PC-3 (cell line): ENCODE results near the gene CABP7. TPM values are rescaled to one million over a fixed set of nuclear protein-coding genes. Genes with fewer than 3 reads are reported as not detected.

Experiments
- ATAC-seq: fragments of 200-7000 bp; cut with Tn5 transposase; 2 replicates; pipeline ENCODE4 v1.9.1; 2020; ENCODE audit warnings: mild to moderate bottlenecking, moderate library complexity
- BruUV-seq: library from RNA; stranded (reverse); fragments of 400-500 nt; replicated peaks from 2 replicates; lab custom pipeline; 2021; lab: Mats Ljungman, UMichigan
- CTCF ChIA-PET: fragments of 300-600 bp; sonication (Branson Sonifier 250); formaldehyde crosslinking; loops from one replicate; lab custom pipeline; 2022; ENCODE audit warnings: antibody characterized with exemption; lab: Charles Lee
- POLR2A ChIA-PET: fragments of 300-600 bp; sonication (Branson Sonifier 250); formaldehyde crosslinking; loops from one replicate; lab custom pipeline; 2022; ENCODE audit warnings: antibody characterized with exemption; ENCODE audit not compliant: unreplicated experiment; lab: Charles Lee
- DNase-seq: peaks from one replicate; pipeline ENCODE4 v3.0.0-alpha.2; 2015
- H2AFZ ChIP-seq: fragments of 300-600 bp; sonication (generic); 2 replicates; pipeline ENCODE4 v1.6.0; 2016; ENCODE audit warnings: antibody characterized with exemption, low read length
- H3F3A ChIP-seq: fragments of 300-600 bp; sonication (generic); one replicate; pipeline ENCODE4 v1.6.0; 2017; ENCODE audit warnings: antibody characterized with exemption, low read length, control low read depth, mild to moderate bottlenecking; ENCODE audit not compliant: unreplicated experiment
- H3K27ac ChIP-seq: fragments of 300-600 bp; sonication (generic); 2 replicates; pipeline ENCODE4 v1.5.1; 2016; ENCODE audit warnings: mild to moderate bottlenecking, low read length
- H3K27me3 ChIP-seq: fragments of 300-600 bp; sonication (generic); 2 replicates; pipeline ENCODE4 v1.6.1; 2016; ENCODE audit warnings: low read length, mixed read lengths
- H3K36me3 ChIP-seq: fragments of 300-600 bp; sonication (generic); 2 replicates; pipeline ENCODE4 v1.6.1; 2016; ENCODE audit warnings: low read depth, mixed run types, low read length, mixed read lengths
- H3K4me1 ChIP-seq: fragments of 300-600 bp; sonication (generic); 2 replicates; pipeline ENCODE4 v1.5.1; 2016; ENCODE audit warnings: low read length; ENCODE audit not compliant: insufficient read depth
- H3K4me2 ChIP-seq: fragments of 300-600 bp; sonication (generic); 2 replicates; pipeline ENCODE4 v1.6.0; 2016; ENCODE audit warnings: low read length
- H3K4me3 ChIP-seq: fragments of 300-600 bp; sonication (generic); 2 replicates; pipeline ENCODE4 v1.5.1; 2016; ENCODE audit warnings: mild to moderate bottlenecking, low read length, mixed read lengths
- H3K79me2 ChIP-seq: fragments of 300-600 bp; sonication (generic); 2 replicates; pipeline ENCODE4 v1.6.1; 2017; ENCODE audit warnings: low read length, mixed read lengths
- H3K9ac ChIP-seq: fragments of 300-600 bp; sonication (generic); 2 replicates; pipeline ENCODE4 v1.6.0; 2016; ENCODE audit warnings: mild to moderate bottlenecking, low read length
- H3K9me2 ChIP-seq: fragments of 300-600 bp; sonication (generic); replicated peaks from 2 replicates; pipeline ENCODE4 v1.6.1; 2016; ENCODE audit warnings: mixed run types, low read length, mixed read lengths
- H3K9me3 ChIP-seq: fragments of 300-600 bp; sonication (generic); 2 replicates; pipeline ENCODE4 v1.6.1; 2016; ENCODE audit warnings: low read length, mixed read lengths
- H4K20me1 ChIP-seq: fragments of 300-600 bp; sonication (generic); 2 replicates; pipeline ENCODE4 v1.6.1; 2016; ENCODE audit warnings: low read length, mixed read lengths
- EZH2 ChIP-seq: fragments of 300-600 bp; sonication (generic); IDR thresholded peaks from one replicate; pipeline ENCODE4 v1.6.1; 2017; ENCODE audit warnings: antibody characterized with exemption, mild to moderate bottlenecking, low read length; ENCODE audit not compliant: unreplicated experiment
- EZH2phosphoT487 ChIP-seq: fragments of 300-600 bp; sonication (generic); IDR thresholded peaks from 2 replicates; pipeline ENCODE4 v1.6.1; 2018; ENCODE audit warnings: mild to moderate bottlenecking, antibody characterized with exemption, low read length, borderline replicate concordance
- intact Hi-C: fragments of 100-400 bp; cut with micrococcal nuclease; formaldehyde crosslinking; loops from 2 replicates; pipeline ENCODE4 v1.9.0; 2023
- total RNA-seq: library from RNA; depleted of rRNA; stranded (reverse); fragments of >200 nt; gene quantifications from 2 replicates; pipeline ENCODE4 v1.2.3, GENCODE V29; 2014
- TF ChIP-seq, protein P1 (sequence below): fragments of 300-600 bp; sonication (generic); conservative IDR thresholded peaks from 2 replicates; pipeline ENCODE4 v1.5.1; 2017; ENCODE audit warnings: antibody characterized with exemption, low read depth, mild to moderate bottlenecking, low read length

Gene CABP7
- total RNA-seq, 1 experiment from 2014 or later = 0.87 TPM

- Histone ChIP-seq H4K20me1 (no peaks in the 10 kb centered on the region), H3K36me3 (no peaks in the 10 kb centered on the region), H3K4me1 (no peaks in the 10 kb centered on the region), H3K27ac (no peak overlapping the region), H3F3A (no peaks in the 10 kb centered on the region), H3K4me3 (no peak overlapping the region), H3K4me2 (no peak overlapping the region), H2AFZ (no peak overlapping the region), H3K9me3 (no peaks in the 10 kb centered on the region), H3K9me2 (no peaks in the 10 kb centered on the region), H3K79me2 (no peaks in the 10 kb centered on the region), H3K27me3 (no peaks in the 10 kb centered on the region), H3K9ac (no peak overlapping the region)
- no TSS peak for BruUV-seq
- ATAC-seq (no peak), DNase-seq (no peak)
- TF ChIP-seq EZH2phosphoT487 (no peak), EZH2 (no peak)
- TF ChIP-seq, protein P1, sequence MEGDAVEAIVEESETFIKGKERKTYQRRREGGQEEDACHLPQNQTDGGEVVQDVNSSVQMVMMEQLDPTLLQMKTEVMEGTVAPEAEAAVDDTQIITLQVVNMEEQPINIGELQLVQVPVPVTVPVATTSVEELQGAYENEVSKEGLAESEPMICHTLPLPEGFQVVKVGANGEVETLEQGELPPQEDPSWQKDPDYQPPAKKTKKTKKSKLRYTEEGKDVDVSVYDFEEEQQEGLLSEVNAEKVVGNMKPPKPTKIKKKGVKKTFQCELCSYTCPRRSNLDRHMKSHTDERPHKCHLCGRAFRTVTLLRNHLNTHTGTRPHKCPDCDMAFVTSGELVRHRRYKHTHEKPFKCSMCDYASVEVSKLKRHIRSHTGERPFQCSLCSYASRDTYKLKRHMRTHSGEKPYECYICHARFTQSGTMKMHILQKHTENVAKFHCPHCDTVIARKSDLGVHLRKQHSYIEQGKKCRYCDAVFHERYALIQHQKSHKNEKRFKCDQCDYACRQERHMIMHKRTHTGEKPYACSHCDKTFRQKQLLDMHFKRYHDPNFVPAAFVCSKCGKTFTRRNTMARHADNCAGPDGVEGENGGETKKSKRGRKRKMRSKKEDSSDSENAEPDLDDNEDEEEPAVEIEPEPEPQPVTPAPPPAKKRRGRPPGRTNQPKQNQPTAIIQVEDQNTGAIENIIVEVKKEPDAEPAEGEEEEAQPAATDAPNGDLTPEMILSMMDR = no peak
- intact Hi-C loops = no loop called here
- ChIA-PET POLR2A (no interaction called here), CTCF (no interaction called here)
Observed at GRCh38 chr22:29742326-29742725, 22.5 kb downstream of the CABP7 start.

GRCh38 chr22:29744902-29745301 lies 25.1 kb downstream of the CABP7 start:
- no peak for ATAC-seq
- intact Hi-C loops = no loop called here
- DNase-seq = no peak
- TF ChIP-seq, protein P1 = no peak
- TF ChIP-seq EZH2 = no peak
- H3K4me3 ChIP-seq = no peak overlapping the region
- BruUV-seq = no TSS peak
- no peaks in the 10 kb centered on the region for H3K9me2 ChIP-seq
- no peaks in the 10 kb centered on the region for H4K20me1 ChIP-seq
- no peaks in the 10 kb centered on the region for H3K4me1 ChIP-seq
- H3K4me2 ChIP-seq = no peak overlapping the region
- ChIA-PET CTCF (no interaction called here), POLR2A (interaction anchor here (0.7 kb wide), 1 partner anchor 1697 kb away, joined by 4 read pairs; no protein-coding TSS in a partner anchor)
- H3K9me3 ChIP-seq = no peaks in the 10 kb centered on the region
- H3K36me3 ChIP-seq = no peaks in the 10 kb centered on the region
- no peak overlapping the region for H3K27ac ChIP-seq
- no peaks in the 10 kb centered on the region for H3K79me2 ChIP-seq
- no peaks in the 10 kb centered on the region for H3K27me3 ChIP-seq
- H3K9ac ChIP-seq = no peak overlapping the region
- H3F3A ChIP-seq = no peaks in the 10 kb centered on the region
- no peak overlapping the region for H2AFZ ChIP-seq

- H3K4me1 ChIP-seq = no peaks in the 10 kb centered on the region
- DNase-seq = no peak
- ChIA-PET CTCF (interaction anchor here (0.5 kb wide), 1 partner anchor 318 kb away, joined by 7 read pairs; no protein-coding TSS in a partner anchor), POLR2A (no interaction called here)
- intact Hi-C loops = no loop called here
- H3K9me3 ChIP-seq = no peaks in the 10 kb centered on the region
- TF ChIP-seq EZH2phosphoT487 (no peak), EZH2 (no peak)
- TF ChIP-seq, protein P1 = no peak
- H3K27me3 ChIP-seq = no peaks in the 10 kb centered on the region
- no peaks in the 10 kb centered on the region for H3K36me3 ChIP-seq
- H4K20me1 ChIP-seq = no peaks in the 10 kb centered on the region
- no peaks in the 10 kb centered on the region for H3K9me2 ChIP-seq
- H3K9ac ChIP-seq = no peak overlapping the region
- no TSS peak for BruUV-seq
- no peak for ATAC-seq
- H3K79me2 ChIP-seq = no peaks in the 10 kb centered on the region
- no peak overlapping the region for H2AFZ ChIP-seq
- no peak overlapping the region for H3K27ac ChIP-seq
- H3F3A ChIP-seq = no peaks in the 10 kb centered on the region
- H3K4me3 ChIP-seq = no peak overlapping the region
- H3K4me2 ChIP-seq = no peak overlapping the region
Observed at GRCh38 chr22:29747832-29748231, 28.0 kb downstream of the CABP7 start.
